ENCODE data around the gene PRKCQ.

The PRKCQ gene

GRCh38 chr10:6404127-6405072 lies 175.7 kb downstream of the PRKCQ start:
- TF ChIP-seq GATA2 (IDR thresholded peaks at IDR 0.05; ENCODE audit: low read depth, low read length) (no peak), GATA3 (IDR thresholded peaks at IDR 0.05; ENCODE audit: low read depth, low read length) (no peak)

GRCh38 chr10:6402960-6403359 lies 177.1 kb downstream of the PRKCQ start:
- TF ChIP-seq GATA3 (IDR thresholded peaks at IDR 0.05; ENCODE audit: low read depth, low read length) (no peak), GATA2 (IDR thresholded peaks at IDR 0.05; ENCODE audit: low read depth, low read length) (no peak)

- no peak for TF ChIP-seq GATA2 (IDR thresholded peaks at IDR 0.05; ENCODE audit: low read depth, low read length)
- TF ChIP-seq GATA3 (IDR thresholded peaks at IDR 0.05; ENCODE audit: low read depth, low read length), result no peak
These were observed 177.7 kb downstream of the PRKCQ start for GRCh38 chr10:6402349-6402709.

GRCh38 chr10:6401558-6402348 lies 178.3 kb downstream of the PRKCQ start:
- TF ChIP-seq GATA3 (IDR thresholded peaks at IDR 0.05; ENCODE audit: low read depth, low read length) (no peak), GATA2 (IDR thresholded peaks at IDR 0.05; ENCODE audit: low read depth, low read length) (no peak)

- no peak for TF ChIP-seq GATA2 (IDR thresholded peaks at IDR 0.05; ENCODE audit: low read depth, low read length)
- no peak for TF ChIP-seq GATA3 (IDR thresholded peaks at IDR 0.05; ENCODE audit: low read depth, low read length)
These were observed 179.1 kb downstream of the PRKCQ start for GRCh38 chr10:6400821-6401465.

GRCh38 chr10:6400331-6400730 lies 179.7 kb downstream of the PRKCQ start:
- TF ChIP-seq GATA2 (IDR thresholded peaks at IDR 0.05; ENCODE audit: low read depth, low read length) (no peak), GATA3 (IDR thresholded peaks at IDR 0.05; ENCODE audit: low read depth, low read length) (no peak)

- TF ChIP-seq GATA2 (IDR thresholded peaks at IDR 0.05; ENCODE audit: low read depth, low read length), result no peak
- no peak for TF ChIP-seq GATA3 (IDR thresholded peaks at IDR 0.05; ENCODE audit: low read depth, low read length)
These were observed 180.2 kb downstream of the PRKCQ start for GRCh38 chr10:6399879-6400278.

GRCh38 chr10:6399231-6399741 lies 180.8 kb downstream of the PRKCQ start:
- TF ChIP-seq GATA3 (IDR thresholded peaks at IDR 0.05; ENCODE audit: low read depth, low read length), result no peak

- TF ChIP-seq GATA3 (IDR thresholded peaks at IDR 0.05; ENCODE audit: low read depth, low read length) (no peak), GATA2 (IDR thresholded peaks at IDR 0.05; ENCODE audit: low read depth, low read length) (no peak)
These were observed 181.7 kb downstream of the PRKCQ start for GRCh38 chr10:6398399-6398798.

- TF ChIP-seq GATA3 (IDR thresholded peaks at IDR 0.05; ENCODE audit: low read depth, low read length) (no peak), GATA2 (IDR thresholded peaks at IDR 0.05; ENCODE audit: low read depth, low read length) (no peak)
These were observed 183.4 kb downstream of the PRKCQ start for GRCh38 chr10:6396652-6397051.

- no peak for TF ChIP-seq GATA2 (IDR thresholded peaks at IDR 0.05; ENCODE audit: low read depth, low read length)
- TF ChIP-seq GATA3 (IDR thresholded peaks at IDR 0.05; ENCODE audit: low read depth, low read length), result no peak
These were observed 183.8 kb downstream of the PRKCQ start for GRCh38 chr10:6396226-6396625.

- TF ChIP-seq GATA2 (IDR thresholded peaks at IDR 0.05; ENCODE audit: low read depth, low read length) (no peak), GATA3 (IDR thresholded peaks at IDR 0.05; ENCODE audit: low read depth, low read length) (no peak)
These were observed 184.5 kb downstream of the PRKCQ start for GRCh38 chr10:6395606-6396005.

- TF ChIP-seq GATA3 (IDR thresholded peaks at IDR 0.05; ENCODE audit: low read depth, low read length), result no peak
- TF ChIP-seq GATA2 (IDR thresholded peaks at IDR 0.05; ENCODE audit: low read depth, low read length), result no peak
These were observed 186.0 kb downstream of the PRKCQ start for GRCh38 chr10:6394084-6394483.

- TF ChIP-seq GATA2 (IDR thresholded peaks at IDR 0.05; ENCODE audit: low read depth, low read length) (no peak), GATA3 (IDR thresholded peaks at IDR 0.05; ENCODE audit: low read depth, low read length) (no peak)
These were observed 186.9 kb downstream of the PRKCQ start for GRCh38 chr10:6393168-6393567.

All from SH-SY5Y (cell line).